Brain microvascular endothelial cell (primary cell): ENCODE data around the gene LTBP1.
A peak's percentile ranks its signal among the peaks of the same experiment; 100 is the strongest.

Source experiments
- DNase-seq: peaks from one replicate; pipeline ENCODE4 v3.0.0-alpha.2; 2020
- H3K27ac ChIP-seq: fragments of 250-450 bp; sonication (Bioruptor Pico); 2 replicates; pipeline ENCODE4 v1.5.1; 2020; ENCODE audit warnings: mild to moderate bottlenecking, moderate library complexity
- H3K27me3 ChIP-seq: fragments of 250-450 bp; sonication (Bioruptor Pico); replicated peaks from 2 replicates; pipeline ENCODE4 v1.5.1; 2020; ENCODE audit warnings: mild to moderate bottlenecking
- H3K36me3 ChIP-seq: fragments of 250-450 bp; sonication (Bioruptor Pico); replicated peaks from 2 replicates; pipeline ENCODE4 v1.5.1; 2020; ENCODE audit warnings: mild to moderate bottlenecking
- H3K4me3 ChIP-seq: 2 replicates; pipeline ENCODE4 v1.5.1; 2011; ENCODE audit warnings: low read depth, mild to moderate bottlenecking, control low read depth, low read length, moderate library complexity
- in situ Hi-C: cut with HindIII; loops from 2 replicates; pipeline ENCODE4 v1.10.0; 2017; ENCODE audit warnings: low sequenced_read_pairs, low pct_ligation_motif_present
- TF ChIP-seq, protein P1 (sequence below): IDR thresholded peaks from 2 replicates; pipeline ENCODE4 v1.5.1; 2011; ENCODE audit warnings: low read depth, mild to moderate bottlenecking, moderate library complexity, low read length, control low read depth, inconsistent platforms; ENCODE audit errors: missing control alignments

The LTBP1 gene

DNA sequence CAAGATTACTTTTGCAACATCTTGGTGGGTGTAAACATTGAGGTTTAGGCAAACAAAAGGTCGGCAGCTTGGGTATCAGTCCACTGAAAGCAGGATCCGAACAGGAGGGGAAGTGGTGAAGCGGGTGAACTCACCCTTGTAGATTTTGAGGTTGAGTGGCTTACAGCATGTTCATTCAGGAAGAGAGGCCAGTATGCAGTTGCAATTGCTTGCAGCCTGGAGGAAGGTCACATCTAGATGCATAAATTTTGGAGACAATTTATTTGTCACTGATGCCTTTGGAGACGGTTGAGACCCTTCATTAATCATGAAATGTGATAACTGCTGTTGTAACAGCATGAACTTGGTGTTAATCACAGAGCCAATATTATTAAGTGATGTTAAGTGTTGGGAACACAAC lies 131.1 kb downstream of the LTBP1 start:
- H3K4me3 ChIP-seq: no peak overlapping the region
- no peak overlapping the region for H3K27ac ChIP-seq
- TF ChIP-seq, protein P1, sequence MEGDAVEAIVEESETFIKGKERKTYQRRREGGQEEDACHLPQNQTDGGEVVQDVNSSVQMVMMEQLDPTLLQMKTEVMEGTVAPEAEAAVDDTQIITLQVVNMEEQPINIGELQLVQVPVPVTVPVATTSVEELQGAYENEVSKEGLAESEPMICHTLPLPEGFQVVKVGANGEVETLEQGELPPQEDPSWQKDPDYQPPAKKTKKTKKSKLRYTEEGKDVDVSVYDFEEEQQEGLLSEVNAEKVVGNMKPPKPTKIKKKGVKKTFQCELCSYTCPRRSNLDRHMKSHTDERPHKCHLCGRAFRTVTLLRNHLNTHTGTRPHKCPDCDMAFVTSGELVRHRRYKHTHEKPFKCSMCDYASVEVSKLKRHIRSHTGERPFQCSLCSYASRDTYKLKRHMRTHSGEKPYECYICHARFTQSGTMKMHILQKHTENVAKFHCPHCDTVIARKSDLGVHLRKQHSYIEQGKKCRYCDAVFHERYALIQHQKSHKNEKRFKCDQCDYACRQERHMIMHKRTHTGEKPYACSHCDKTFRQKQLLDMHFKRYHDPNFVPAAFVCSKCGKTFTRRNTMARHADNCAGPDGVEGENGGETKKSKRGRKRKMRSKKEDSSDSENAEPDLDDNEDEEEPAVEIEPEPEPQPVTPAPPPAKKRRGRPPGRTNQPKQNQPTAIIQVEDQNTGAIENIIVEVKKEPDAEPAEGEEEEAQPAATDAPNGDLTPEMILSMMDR: no peak
- in situ Hi-C loops: no loop called here
- no peaks in the 10 kb centered on the region for H3K36me3 ChIP-seq
- no peak for DNase-seq
- H3K27me3 ChIP-seq: no peaks in the 10 kb centered on the region

DNA sequence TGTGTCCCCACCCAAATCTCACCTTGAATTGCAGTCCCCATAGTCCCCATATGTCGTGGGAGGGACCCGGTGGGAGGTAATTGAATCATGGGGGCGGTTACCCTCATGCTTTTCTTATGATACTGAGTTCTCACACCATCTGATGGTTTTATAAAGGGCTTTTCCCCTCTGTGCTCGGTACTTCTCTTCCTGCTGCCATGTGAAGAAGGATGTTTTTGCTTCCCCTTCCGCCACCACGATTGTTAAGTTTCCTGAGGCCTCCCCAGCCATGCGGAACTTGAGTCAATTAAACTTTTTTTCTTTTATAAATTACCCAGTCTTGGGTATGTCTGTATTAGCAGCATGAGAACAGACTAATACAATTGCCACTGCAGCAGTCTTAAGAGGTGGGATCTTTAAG lies 134.9 kb downstream of the LTBP1 start:
- H3K27ac ChIP-seq: no peak overlapping the region
- no peaks in the 10 kb centered on the region for H3K27me3 ChIP-seq
- TF ChIP-seq, protein P1: no peak
- no peak overlapping the region for H3K4me3 ChIP-seq
- in situ Hi-C loops: no loop called here
- no peak for DNase-seq
- no peaks in the 10 kb centered on the region for H3K36me3 ChIP-seq

DNA sequence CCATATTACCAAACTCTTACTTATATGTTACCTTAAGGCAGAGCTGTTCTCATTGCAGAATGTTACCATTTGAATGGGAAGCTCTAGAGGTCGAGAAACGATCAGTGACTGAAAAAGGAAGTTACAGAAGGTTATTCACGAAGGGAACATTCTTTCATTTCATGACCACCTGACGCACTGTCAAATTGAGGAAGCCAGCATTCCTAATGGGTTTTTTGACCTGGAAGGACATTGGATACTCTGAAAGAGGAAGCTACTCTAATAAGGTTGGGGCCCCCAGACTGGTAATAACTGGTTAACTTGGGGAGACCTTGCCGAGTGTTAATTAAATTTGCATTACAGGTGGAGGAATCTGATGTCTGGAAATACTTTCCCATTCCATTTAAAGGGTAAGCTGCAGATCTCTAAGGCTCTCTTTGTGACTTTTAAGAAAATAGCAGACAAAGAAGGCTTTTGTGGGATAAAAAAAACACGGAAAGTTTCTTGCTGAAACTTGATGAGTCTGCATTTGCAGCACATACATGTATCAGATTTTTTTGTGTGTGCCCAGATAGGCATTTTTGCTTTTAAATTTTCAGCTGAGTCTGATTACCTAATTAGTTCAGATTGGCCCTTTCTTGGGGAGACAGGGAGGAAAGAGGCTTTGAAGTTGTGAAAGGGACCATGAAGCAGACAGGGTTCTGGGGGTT lies 137.1 kb downstream of the LTBP1 start:
- Histone ChIP-seq H3K27me3 (no peaks in the 10 kb centered on the region), H3K36me3 (no peaks in the 10 kb centered on the region), H3K27ac (no peak overlapping the region), H3K4me3 (no peak overlapping the region)
- no peak for DNase-seq
- in situ Hi-C loops: no loop called here
- TF ChIP-seq, protein P1: no peak

DNA sequence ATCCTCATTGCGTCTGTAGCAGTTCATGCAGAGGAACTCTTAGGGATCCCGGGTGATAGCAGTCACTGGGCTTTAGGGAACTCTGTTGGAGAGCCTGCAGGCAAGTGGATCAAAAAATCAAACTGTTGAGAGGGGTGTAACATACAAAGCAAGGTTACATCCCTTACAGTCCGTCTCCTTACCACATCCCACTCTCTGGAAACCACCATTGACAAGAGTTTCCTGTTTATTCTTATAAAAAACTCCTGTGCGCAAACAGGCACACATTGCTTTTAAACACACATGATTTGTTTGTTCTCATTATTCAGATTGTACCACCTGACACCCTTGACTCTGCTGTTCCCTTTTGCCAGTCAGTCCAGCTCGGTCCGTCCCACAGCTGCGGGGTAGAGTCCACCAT lies 137.7 kb downstream of the LTBP1 start:
- TF ChIP-seq, protein P1: no peak
- Histone ChIP-seq H3K27ac (no peak overlapping the region), H3K4me3 (no peak overlapping the region), H3K27me3 (no peaks in the 10 kb centered on the region), H3K36me3 (no peaks in the 10 kb centered on the region)
- in situ Hi-C loops: no loop called here
- no peak for DNase-seq

DNA sequence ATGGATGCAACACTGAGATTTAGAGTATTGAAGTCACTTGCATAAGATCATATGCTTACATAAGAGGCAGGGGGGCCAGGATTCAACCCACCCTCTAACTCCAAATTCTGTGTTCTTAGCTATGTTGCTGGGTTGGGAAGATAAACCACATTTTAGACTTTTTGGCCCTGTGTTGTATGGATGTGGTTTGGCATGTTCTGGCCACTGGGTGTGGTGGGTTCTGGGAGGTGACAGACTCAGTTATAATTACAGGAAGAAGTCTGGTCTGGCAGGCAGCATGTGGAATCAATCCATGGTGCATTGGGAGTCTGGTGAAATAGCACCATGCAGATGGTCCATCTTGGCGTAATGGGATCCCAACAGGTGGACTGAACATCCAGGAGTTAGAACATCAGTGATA lies 138.9 kb downstream of the LTBP1 start:
- H3K4me3 ChIP-seq: no peak overlapping the region
- H3K27ac ChIP-seq: no peak overlapping the region
- H3K36me3 ChIP-seq: no peaks in the 10 kb centered on the region
- no peak for DNase-seq
- H3K27me3 ChIP-seq: no peaks in the 10 kb centered on the region
- TF ChIP-seq, protein P1: no peak
- in situ Hi-C loops: no loop called here

DNA sequence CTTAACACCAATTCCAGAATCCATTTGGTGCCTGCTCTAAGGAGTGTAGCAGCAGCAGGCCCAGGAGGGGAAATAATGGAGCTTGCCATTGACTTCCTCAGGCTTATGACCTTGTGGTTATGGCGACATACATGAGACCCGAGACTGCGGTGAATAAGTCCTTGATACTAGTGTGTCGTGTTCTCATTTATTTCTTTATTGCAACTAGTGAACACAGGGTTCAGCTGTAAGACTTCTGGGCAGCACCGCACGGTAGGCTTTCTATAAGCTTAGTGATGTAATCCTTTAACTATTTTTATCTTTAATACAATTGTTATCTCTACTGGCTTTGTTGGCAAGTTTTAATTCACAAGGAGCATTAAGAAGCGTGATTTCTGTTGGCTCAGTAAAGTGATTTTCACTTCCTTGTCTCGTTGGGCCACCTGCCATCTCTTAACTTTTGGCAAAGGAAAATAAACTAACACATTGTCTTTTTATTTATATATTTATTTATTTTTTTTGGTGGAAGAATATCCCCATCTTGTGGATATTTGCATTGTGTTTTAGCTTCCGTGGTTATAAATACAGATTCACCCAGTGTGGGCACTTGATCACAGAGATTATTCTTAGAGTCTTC lies 139.8 kb downstream of the LTBP1 start:
- H3K36me3 ChIP-seq: no peaks in the 10 kb centered on the region
- H3K27me3 ChIP-seq: no peaks in the 10 kb centered on the region
- H3K27ac ChIP-seq: no peak overlapping the region
- peak; percentile 57 for DNase-seq
- in situ Hi-C loops: no loop called here
- TF ChIP-seq, protein P1: peak; percentile 6
- no peak overlapping the region for H3K4me3 ChIP-seq
